ENCODE results near the gene VIT. TPM values are rescaled to one million over a fixed set of nuclear protein-coding genes. Genes with fewer than 3 reads are reported as not detected.
A peak's percentile ranks its signal among the peaks of the same experiment; 100 is the strongest.

The VIT gene
- polyA plus RNA-seq, 3 donors: not detected

DNA sequence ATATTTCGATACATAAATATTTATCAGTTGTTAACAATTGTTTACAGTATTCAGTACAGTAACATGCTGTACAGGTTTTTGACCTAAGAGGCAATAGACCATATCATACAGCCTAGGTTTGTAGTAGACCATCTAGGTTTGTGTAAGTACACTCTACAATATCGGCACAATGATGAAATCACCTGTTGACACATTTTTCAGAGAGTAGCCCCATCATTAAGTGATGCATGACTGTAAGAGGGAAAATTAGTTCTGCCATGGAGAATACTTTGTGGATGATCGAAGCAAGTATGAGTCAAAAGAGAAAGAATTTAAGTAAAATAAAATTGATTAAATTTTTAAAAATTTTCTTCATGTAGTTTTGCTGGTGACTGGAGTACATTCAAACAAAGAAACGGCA, 32.6 kb downstream of the VIT start:
- no peaks in the 10 kb centered on the region for H3K79me2 ChIP-seq (ENCODE audit: insufficient read depth, low read length)
- no peak overlapping the region for H3K9ac ChIP-seq (ENCODE audit: insufficient read depth, low read length, poor library complexity, severe bottlenecking)
- H3K4me2 ChIP-seq (replicated peaks; ENCODE audit: extremely low read depth, low read length, poor library complexity, severe bottlenecking): no peak overlapping the region
- H3K4me3 ChIP-seq (replicated peaks in 1 of 3; ENCODE audit: low read depth in 2 of 3, low read length in 3 of 3): no peak overlapping the region
- Mint-ChIP-seq H3K27ac (no peak overlapping the region), H3K27me3 (ENCODE audit: low read depth in 3 of 3) (peaks cover 0 to 9% (median 0%) of the 10 kb centered on the region in 3 donors), H3K36me3 (no peaks in the 10 kb centered on the region), H3K4me1 (no peaks in the 10 kb centered on the region), H3K4me3 (no peak overlapping the region), H3K9me3 (peaks cover 5 to 13% (median 7%) of the 10 kb centered on the region in 7 donors)
- WGBS (ENCODE audit: insufficient coverage): no CpG with 5 or more reads among the region's 4 CpGs
- H3K4me1 ChIP-seq (ENCODE audit: control insufficient read depth in 1 of 2, insufficient read depth in 2 of 2, low read length in 2 of 2): no peaks in the 10 kb centered on the region
- no peaks in the 10 kb centered on the region for H3K36me3 ChIP-seq (replicated peaks in 1 of 2; ENCODE audit: control insufficient read depth in 1 of 2, insufficient read depth in 2 of 2, low read length in 2 of 2)
- H3K27ac ChIP-seq (ENCODE audit: low read depth in 1 of 2, low read length in 2 of 2): no peak overlapping the region
- H4K20me1 ChIP-seq (ENCODE audit: insufficient read depth, low read length): no peaks in the 10 kb centered on the region
- no peak overlapping the region for H2AFZ ChIP-seq (ENCODE audit: insufficient read depth, low read depth, low read length, poor library complexity, severe bottlenecking)
- no peak for DNase-seq
- H3K27me3 ChIP-seq (ENCODE audit: control insufficient read depth in 2 of 2, insufficient read depth in 2 of 2, low read length in 2 of 2): no peaks in the 10 kb centered on the region
- peaks cover 0 to 10% of the 10 kb centered on the region in 2 donors for H3K9me3 ChIP-seq (replicated peaks in 1 of 2; ENCODE audit: control insufficient read depth in 1 of 2, insufficient read depth in 1 of 2, low read length in 2 of 2)
- TF ChIP-seq, protein P1, sequence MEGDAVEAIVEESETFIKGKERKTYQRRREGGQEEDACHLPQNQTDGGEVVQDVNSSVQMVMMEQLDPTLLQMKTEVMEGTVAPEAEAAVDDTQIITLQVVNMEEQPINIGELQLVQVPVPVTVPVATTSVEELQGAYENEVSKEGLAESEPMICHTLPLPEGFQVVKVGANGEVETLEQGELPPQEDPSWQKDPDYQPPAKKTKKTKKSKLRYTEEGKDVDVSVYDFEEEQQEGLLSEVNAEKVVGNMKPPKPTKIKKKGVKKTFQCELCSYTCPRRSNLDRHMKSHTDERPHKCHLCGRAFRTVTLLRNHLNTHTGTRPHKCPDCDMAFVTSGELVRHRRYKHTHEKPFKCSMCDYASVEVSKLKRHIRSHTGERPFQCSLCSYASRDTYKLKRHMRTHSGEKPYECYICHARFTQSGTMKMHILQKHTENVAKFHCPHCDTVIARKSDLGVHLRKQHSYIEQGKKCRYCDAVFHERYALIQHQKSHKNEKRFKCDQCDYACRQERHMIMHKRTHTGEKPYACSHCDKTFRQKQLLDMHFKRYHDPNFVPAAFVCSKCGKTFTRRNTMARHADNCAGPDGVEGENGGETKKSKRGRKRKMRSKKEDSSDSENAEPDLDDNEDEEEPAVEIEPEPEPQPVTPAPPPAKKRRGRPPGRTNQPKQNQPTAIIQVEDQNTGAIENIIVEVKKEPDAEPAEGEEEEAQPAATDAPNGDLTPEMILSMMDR (IDR thresholded peaks at IDR 0.05): no peak
- intact Hi-C loops (cut with micrococcal nuclease): no loop called here

DNA sequence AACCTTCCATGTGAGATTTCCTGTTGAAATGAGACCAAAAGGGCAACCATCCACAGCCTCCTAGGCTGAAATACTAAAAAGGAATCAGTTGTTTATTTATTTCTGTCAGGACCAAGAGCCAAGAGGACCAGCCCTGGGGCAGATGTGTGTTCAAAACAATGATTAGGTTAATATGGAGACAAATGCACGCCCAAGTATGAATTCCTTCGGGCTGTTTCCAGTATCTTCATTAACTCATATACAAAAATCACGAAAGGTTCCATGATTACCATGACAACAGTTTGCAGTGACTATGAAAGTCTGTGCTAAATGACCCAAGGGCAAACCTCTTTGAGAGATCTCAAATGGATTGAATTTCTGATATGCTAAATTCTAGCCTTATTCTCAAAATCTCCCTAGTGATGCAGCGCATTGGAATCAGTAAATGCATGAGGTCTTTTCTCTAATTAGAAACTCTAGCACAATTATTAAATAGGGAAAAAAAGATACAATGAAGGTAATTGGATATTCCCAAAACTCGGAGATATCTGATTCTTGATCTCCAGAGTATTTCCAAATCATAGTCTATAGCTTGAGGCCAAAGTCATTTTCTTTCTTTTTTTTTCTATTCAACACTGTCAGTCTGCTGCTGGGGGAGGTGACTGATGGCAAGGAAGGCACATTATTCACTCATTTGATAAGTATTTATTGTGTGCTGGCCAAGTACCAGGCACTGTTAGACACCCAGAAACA, 35.6 kb downstream of the VIT start:
- Histone ChIP-seq H3K4me3 (replicated peaks in 1 of 3; ENCODE audit: low read depth in 2 of 3, low read length in 3 of 3) (no peak overlapping the region), H3K27ac (ENCODE audit: low read depth in 1 of 2, low read length in 2 of 2) (no peak overlapping the region), H3K79me2 (ENCODE audit: insufficient read depth, low read length) (no peaks in the 10 kb centered on the region), H3K4me1 (ENCODE audit: control insufficient read depth in 1 of 2, insufficient read depth in 2 of 2, low read length in 2 of 2) (no peaks in the 10 kb centered on the region), H3K27me3 (ENCODE audit: control insufficient read depth in 2 of 2, insufficient read depth in 2 of 2, low read length in 2 of 2) (no peaks in the 10 kb centered on the region), H3K9ac (ENCODE audit: insufficient read depth, low read length, poor library complexity, severe bottlenecking) (no peak overlapping the region), H3K36me3 (replicated peaks in 1 of 2; ENCODE audit: control insufficient read depth in 1 of 2, insufficient read depth in 2 of 2, low read length in 2 of 2) (no peaks in the 10 kb centered on the region), H3K4me2 (replicated peaks; ENCODE audit: extremely low read depth, low read length, poor library complexity, severe bottlenecking) (no peak overlapping the region), H3K9me3 (replicated peaks in 1 of 2; ENCODE audit: control insufficient read depth in 1 of 2, insufficient read depth in 1 of 2, low read length in 2 of 2) (peaks cover 0 to 10% of the 10 kb centered on the region in 2 donors), H4K20me1 (ENCODE audit: insufficient read depth, low read length) (no peaks in the 10 kb centered on the region), H2AFZ (ENCODE audit: insufficient read depth, low read depth, low read length, poor library complexity, severe bottlenecking) (no peak overlapping the region)
- Mint-ChIP-seq H3K27ac (peak overlapping the region in 1 of 7 donors; percentile 8), H3K36me3 (no peaks in the 10 kb centered on the region), H3K9me3 (peaks cover 5 to 13% (median 7%) of the 10 kb centered on the region in 7 donors), H3K27me3 (ENCODE audit: low read depth in 3 of 3) (peaks cover 0 to 8% (median 2%) of the 10 kb centered on the region in 3 donors), H3K4me1 (peaks cover 5% of the 10 kb centered on the region), H3K4me3 (no peak overlapping the region)
- intact Hi-C loops (cut with micrococcal nuclease): no loop called here
- TF ChIP-seq, protein P1 (IDR thresholded peaks at IDR 0.05): no peak
- no peak for DNase-seq
- 50% methylated on average over 2 of the region's 5 CpGs for WGBS (ENCODE audit: insufficient coverage)
